ENCODE results near the gene KRT16.
"Not testable (repeated sequence)": the region's sequence is repeated elsewhere in the genome, so short reads cannot be mapped to it uniquely, and the experiment has no call there.

Gene KRT16

DNA sequence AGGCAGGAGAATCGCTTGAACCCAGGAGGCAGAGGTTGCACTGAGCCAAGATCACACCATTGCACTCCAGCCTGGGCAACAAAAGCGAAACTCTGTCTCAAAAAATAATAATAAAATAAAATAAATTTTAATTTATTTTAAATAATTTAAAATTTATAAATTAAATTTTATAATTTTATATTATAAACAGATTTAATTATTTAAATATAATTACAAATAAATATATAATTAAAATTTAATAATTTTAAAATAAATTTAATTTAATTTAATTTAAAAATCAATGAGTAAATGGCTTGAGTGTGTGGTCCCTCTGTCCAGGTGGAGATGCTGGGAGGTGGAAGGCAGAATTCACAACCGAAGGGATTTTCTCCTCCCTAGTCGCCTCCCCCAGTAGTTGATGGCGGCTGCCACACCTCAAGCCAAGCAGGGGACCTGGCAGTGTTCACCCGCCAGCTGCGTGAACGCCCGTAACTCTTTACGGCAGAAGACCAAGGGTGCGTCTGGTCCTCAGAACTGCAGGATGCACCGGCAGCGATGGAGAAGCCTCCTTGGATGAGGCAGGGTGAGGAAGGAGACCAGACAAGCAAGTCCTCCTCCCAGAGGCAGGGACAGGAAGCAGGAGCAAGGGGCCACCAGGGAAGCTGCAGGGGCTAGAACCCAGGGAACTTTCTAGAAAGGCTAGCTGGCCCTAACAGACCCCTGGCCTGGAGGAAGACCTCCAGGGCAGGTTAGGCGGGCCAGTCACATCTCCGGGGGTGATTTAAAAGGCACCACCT is 34.7 kb upstream of the KRT16 start:
- no peak for DNase-seq

DNA sequence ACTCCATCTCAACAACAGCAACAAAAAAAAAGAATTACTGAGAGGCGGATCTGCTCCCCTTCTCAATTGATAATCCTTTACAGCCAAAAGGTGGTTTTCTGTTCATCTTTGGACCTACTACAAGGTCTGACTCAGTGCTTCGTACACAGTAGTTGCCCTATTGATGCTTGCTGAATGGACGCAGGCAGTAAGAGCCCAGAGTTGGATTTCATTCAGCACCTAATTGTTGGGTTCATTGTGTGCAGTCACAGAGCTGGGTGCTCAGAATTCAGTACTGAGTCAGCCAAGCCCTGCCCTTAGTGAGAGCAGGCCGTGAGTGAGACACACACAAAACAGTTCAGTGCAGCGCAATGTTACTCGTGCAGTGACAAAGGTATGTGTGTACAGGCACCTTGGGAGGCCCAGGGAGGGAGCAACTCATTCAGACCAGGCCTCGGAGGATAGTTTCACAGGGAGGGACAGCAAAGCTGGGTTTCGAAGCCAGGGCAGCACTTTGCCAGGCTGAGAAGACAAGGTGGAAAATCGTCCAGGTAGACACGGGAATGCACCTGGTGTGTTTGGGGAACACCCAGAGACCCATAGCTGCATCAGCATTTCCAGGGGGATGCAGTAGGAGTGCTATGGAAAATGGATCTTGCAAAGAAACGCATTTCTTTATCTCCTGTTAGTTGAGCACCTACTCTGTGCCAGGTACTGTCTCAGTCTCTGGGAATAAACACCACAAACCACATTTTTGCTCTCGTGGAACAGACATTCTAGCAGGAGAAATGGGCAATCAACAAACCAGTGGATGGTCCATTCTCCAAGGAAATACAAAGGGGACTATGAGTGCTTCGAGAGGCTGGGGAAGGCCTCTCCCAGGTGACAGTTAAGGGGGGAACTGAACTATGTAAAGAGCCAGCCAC is 29.9 kb upstream of the KRT16 start:
- DNase-seq = no peak

DNA sequence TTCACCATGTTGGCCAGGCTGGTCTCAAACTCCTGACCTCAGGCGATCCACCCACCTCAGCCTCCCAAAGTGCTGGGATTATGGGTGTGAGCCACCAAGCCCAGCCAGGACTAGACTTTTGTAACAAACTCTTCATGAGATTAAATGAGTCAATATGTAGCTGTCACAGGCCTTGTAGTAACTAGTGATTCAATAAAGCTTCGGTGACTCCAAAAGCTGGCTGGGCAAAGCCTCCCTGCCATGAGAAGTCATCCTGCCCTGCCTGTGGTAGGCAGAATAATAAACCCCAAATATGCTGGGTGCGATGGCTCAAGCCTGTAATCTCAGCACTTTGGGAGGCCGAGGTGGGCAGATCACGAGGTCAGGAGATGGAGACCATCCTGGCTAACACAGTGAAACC is 28.0 kb upstream of the KRT16 start:
- not testable (repeated sequence) for DNase-seq

DNA sequence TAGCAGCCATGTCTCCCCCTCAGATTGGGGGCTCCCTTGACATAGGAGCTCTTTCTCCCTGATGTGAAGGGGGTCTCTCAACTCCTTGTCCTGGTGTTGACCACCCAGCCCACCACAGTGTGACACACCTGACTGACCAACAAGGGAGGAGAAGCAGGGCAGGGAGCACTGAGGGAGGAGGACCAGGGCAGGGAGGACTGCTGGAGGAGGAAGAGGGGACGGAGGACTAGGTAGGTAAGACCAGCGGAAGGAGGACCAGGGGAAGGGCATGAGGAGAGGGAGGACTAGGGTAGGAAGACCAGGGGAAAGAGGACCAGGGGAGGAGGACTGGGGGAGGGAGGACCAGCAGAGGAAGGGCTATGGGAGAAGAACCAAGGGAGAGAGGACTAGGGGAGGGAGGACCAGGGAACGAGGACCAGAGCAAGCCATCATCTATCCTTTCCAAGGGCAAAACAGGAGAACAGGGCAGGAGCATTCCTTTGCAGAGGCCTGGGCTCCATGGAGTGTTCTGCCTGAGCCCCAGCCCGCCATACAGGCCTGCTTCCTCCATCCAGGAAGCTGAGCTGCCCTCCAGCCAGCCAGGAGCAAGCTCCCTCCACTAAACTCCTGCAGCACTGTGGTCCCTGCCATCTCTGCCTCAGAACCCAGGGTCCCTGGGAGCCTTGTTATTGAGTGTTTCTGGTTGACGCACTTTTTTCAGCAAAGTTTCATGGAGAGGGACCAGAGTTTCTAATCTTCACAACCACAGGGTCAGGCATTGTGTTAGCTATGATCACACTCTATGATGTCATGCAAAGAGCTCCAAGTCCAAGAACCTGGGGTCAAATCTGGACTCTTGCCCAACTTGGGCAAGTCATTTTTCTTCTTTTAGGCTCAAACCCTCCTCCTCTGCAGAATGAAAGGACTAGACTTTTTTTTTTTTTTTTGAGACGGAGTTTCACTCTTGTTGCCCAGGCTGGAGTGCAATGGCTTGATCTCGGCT is 27.2 kb upstream of the KRT16 start:
- no peak for DNase-seq

DNA sequence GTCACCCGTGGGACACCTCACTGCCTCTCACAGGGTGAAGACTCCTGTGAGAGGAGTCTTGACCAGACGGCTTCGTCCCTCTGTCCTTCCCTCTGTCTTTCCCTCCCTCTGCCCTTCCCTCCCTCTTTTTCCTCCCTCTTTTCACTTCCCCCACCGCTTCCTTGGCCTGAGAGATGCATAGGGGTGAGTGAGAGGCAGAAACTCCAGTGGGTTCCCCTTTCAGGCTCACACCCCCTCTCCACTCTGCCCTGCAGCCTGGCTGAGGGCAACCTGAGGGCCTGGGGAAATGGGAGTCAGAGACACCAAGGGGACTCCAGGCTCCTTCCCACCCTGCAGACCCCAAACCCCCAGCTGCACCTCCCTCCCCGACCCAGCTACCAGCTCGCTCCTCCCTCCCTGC is 26.4 kb upstream of the KRT16 start:
- no peak for DNase-seq

DNA sequence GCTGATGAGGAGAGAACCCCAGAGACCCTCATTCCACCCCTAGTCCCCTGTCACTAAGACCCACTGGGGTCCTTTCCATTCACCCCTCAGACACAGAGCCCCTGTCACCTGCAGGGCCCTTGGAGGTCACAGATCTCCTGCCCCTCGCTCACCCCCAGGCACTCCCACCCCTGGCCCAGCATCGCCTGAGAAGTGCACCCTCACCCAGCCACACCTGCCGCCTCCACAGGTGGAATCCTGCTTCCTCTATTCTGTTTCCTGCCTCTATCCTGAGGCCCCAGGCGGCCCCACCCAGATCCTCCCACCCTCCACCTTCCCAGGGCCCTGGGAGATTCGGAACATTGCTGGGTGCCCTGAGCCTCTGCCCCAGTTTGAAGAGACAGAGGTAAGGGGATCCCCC is 25.6 kb upstream of the KRT16 start:
- no peak for DNase-seq

DNA sequence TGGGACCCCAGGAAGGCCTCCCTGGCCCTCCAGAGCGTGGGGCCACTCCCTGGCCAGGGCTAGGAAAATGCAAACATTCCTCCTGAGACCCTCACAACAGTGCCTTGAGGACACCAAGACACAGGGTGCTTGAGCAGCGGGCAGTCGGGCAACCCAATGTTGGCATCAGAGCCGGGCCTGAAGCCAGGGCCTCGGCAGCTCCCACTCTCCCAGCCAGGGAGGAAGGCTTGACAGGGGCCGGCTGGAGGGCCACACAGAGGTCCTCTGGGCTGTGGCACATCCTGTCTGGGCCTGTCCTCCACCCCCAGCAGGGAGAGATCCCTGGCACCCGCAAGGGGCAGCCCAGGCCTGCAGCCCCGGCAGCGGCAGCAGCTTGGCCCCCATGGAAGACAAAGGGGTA is 24.1 kb upstream of the KRT16 start:
- no peak for DNase-seq

DNA sequence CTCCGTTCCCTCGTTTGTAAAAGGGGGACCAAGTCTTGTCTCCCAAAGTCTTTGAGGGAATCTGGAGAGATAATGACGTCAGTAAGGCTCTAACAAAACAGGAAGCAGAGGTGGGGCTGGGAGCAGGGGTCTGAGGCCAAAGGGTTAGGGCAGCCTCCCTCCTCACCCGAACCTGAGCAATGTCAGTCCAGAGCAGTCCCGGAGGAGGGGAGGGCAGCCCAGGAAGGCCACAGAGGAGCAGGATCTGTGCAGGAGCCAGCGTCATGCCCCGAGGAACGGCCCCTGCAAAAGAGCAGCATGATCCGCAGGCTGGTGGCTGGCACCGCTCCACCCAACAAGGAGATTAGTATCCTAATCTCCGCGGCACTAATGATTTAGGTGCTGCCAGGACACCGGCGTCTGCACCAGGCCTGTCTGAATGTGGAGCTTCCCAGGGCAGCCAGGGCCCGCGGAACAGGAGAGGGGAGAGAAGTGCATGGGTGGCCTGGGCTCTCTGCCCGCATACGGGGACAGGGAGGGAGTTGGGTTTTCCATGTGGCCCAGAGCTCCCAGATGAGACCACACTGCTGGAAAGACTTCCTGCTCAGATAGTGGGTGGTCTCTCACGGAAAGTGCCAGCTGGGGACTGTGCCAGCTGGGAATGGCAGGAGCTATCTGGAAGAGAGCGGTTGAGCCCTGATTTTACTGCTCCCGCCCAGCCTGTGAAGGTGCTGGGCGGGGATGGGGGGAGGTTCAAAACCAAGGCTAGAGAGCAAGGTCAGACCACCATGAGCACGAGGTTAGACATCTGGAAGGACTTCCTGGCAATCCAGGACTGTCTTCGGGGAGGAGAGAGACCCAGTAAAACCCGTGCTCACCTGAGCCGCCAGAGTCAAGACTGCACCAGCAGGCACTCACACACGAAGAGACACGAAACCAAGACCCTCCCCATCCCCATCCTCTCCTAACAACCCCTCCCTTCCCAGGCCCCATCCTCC is 22.8 kb upstream of the KRT16 start:
- DNase-seq = no peak

DNA sequence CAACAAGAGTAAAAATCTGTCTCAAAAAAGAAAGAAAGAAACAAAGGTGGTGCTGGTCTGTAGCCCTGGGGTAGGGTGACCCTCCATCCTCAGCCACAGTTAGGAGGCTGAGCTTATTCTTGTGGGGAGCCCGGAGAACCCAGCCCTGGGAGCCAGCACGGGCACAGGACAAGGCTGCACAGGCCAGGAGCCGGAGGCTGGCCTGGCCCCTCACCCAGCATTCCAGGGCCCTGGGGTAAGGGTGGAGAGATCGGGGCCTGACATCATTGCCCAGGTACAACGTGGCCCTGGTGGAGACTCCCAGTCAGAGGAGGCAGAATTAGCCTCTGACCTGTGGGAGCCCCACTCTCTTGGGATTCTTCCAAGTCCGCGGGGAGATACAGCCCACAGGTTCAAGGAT is 22.1 kb upstream of the KRT16 start:
- DNase-seq = no peak

DNA sequence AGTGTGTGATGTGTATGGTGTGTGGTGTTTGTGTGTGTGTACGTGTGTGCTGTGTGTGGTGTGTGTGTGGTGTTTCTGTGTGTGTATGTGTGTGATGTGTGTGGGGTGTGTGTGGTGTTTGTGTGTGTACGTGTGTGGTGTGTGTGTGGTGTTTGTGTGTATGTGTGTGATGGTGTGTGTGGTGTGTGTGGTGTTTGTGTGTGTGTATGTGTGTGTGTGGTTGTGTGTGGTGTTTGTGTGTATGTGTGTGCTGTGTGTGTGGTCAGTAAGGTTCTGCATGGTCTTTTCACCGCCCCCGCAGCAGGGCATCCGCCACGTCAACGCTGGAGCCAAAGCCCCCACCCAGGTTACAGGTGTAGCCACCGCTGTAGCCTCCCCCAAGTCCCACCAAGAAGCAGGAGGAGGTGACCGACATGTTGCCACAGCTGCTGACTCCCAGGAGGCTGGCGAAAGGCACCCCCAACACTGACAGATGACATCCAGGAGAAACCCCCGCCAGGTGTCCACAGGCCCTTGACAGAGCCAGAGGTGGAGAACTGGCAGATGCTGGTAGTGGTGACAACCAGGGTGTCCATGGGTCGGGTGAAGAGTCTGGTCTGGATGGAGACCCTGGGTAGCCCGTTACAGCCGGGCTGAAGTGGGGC is 21.1 kb upstream of the KRT16 start:
- no peak for DNase-seq

DNA sequence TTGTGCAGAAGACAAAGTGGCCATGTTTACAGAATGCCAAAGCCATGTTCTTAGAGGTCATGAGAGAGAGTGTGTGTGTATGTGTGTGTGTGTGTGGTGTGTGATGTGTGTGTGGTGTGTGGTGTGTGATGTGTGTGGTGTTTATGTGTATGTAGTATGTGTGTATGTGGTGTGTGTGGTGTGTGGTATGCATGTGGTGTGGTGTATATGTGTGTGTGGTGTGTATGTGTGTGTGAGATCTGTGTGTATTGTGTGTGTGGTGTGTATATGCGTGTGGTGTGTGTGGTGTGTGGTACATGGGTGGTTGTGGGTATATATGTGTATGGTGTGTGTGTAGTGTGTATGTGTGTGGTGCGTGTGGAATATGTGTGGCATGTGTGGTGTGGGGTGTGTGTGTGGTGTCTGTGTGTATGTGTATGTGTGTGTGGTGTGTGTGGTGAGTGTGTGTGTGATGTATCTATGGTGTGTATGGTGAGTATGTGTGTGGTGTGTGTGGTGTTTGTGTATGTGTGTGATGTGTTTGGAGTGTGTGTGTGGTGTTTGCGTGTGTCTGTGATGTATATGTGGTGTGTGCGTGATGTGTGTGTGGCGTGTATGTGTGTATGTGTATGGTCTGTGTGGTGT is 20.0 kb upstream of the KRT16 start:
- no peak for DNase-seq

DNA sequence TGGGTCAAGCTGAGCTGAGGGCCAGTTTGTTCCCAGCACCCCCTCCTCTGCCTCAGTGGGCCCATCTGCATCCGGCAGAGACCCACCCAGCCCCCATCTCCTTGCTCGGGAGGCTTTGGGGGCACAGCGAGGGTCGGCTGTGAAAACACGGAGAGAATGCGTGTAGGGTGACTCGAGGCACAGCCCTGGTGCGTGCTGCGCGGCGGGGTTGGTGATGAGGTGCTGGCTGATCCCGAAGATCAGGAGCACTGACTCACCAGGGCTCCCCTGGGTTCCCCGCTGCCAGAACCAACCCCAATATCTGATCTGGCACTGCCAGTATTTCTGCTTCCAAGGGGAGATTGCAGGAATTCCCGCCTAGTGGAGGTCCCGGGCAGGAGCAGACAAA is 19.3 kb upstream of the KRT16 start:
- DNase-seq = no peak

DNA sequence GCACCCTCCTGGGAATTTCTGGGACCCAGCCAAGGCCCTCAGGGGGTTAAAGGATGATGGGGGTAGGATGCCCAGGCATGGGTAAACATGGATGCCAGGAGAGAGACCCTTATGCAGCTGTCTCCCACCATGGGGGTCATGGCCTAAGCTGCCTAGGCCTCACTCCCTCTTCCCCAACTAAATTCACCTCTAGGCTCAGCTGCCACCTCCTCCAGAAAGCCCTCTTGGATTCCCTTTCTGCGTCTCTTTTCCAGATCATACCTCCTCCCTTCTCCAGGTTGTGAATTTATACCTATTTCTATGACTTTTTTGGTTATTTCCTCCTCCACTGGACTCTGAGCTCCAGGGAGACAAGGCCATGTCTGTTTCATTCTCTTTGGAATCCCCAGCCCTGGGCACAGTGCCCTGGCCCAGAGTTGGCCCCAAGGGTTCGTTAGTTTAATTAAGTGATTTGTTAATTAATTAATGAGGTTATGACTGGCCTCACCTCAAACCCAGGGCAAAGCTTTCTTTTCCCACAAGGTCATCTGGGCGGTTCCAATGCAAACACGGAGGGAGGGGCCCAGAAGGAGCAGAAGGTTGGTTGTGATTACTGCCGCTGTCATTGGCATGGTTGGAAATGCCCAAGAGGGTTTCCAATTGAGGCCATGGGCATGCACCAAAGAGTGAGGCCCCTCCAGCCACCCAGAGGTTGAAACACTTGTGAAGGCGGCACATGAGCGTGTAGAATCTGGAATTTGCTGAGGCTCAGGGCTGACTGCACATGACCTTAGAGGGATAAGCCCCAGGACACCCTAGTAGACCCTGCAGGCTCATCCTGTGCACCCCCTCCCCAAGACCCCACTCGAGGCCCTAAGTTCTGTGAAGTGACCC is 18.7 kb upstream of the KRT16 start:
- no peak for DNase-seq

DNA sequence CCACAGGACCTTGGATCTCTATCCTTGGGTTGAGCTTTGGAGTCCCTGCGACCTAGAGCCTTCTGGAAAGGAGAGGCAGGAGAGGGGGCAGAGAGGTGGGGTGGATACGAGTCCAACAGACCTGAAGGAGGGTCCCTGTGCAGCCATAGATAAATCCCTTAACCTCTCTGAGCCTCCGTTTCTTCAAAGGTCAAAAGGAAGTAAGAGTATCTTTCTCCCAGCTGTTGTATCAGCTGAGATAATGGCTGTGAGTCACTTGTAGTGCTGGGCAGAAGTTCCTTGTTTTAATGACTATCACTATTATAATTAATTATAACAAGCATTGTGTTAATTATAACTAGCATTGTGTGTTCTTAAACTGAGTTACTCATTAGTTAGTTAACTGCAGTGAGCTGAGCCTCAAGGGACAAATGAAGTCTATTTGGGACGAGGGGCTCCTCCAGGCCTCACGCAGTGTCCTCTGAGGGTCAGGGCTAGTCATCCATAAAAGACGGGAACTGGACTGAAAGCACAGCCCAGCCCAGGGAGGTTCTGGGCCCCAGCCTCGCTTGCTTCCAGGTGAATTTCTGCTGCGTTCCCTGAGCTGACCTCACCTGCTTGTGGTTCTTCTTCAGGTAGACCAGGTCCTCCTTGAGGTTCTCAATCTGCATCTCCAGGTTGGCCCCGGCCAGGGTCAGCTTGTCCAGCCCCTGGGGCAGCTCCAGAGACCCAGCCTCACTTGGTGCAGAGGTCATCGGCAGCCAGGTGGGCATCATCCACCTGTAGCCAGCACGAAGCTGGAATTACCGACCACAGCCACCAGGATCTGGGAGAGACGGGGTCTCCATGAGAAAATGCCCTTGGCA is 17.5 kb upstream of the KRT16 start:
- no peak for DNase-seq

DNA sequence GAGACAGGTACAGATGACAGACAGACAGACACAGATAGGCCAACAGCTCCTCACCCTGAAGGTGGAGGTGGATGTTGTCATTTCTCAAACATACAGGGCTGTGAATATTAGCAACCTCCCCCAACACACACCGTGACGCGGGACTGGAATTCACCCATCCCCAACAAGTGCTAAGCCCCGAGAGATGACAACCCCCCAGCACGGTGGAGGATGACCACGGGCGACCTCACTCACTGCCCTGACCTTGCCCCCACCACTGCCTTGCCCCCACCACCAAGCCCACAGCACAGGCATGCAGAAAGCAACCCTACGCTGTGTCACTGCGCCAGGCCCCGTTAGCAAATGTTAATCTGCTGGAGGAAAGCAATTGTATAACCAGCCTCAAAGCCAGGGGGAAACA is 16.7 kb upstream of the KRT16 start:
- DNase-seq = no peak

DNA sequence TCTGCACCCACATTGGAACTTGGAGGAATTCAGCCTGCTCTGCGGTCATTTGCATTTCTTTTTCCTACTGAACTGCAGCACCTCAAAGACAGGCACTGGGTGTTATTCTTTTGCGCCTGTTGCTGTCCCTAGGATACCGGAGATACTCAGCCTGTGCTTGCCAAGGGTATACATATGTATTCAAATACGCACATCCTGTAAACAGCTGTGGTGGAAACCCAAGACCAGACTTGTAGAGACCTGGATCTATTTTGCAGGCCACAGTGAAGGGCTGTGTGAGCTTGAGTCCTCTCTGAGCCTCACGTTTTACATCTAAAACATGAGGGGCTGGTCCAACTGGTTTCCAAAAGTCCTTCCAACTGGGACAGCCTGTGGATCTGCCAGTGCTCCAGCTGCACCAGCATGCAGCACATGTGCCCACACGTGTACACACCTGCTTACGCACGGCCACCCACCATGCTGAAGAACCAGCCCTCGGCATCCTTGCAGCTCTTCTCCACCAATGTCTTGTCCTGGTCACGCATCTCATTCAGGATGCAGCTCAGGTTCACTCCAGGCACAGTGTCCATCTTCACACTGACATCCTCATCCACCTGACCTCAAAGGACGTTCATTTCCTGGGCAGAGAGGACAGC is 16.2 kb upstream of the KRT16 start:
- DNase-seq = not testable (repeated sequence)

DNA sequence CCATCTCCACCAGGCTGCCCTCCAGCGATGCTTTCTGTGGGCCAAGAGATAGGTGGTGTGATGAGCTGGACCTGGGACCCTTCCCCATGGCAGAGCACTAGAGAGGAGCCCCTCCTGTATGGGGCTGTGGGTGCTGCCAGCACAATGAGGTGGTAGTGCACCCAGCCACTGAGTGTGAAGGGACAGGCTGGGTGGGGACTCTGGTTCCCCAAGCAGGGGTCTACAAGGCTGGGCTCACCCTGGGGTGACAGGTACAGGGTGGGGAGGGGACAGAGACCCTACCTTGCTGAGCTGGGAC is 15.5 kb upstream of the KRT16 start:
- DNase-seq = not testable (repeated sequence)

DNA sequence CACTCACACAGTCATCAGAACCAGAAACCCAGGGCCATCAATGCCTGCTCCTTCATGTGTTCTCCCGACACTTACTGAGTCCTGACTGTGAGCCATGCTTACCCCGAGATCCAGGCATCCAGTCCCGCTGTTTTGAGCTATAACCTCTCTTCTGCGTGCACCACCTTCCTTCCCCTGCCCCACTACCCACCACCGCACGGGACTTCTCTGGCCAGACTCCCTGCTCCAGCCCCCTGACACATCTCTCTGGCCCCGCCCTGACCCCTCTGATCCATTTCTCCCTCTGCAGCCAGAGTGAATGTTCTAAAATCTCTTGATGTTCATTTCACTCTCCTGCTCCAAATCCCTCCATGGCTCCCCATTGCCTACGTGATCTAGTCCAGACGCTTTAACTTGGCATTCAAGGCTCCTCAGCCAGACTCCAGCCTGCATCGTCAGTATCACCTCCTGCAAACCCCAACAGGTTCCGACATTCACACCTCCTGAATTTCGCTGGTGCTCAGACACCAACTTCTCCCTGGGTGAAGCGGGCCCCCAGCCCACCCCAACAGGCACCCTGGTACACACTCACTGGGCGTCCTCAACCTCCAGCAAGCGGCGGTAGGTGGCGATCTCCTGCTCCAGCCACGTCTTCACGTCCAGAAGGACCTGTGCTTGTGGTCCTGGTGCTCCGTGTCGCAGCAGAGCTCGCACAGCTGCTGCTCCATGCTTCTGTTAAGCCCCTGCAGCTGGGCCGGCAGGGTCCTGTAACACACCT is 14.9 kb upstream of the KRT16 start:
- no peak for DNase-seq

Data from hematopoietic multipotent progenitor cell treated with erythropoietin and hydrocortisone succinate and interleukin-3 and kit ligand, for 8 days (in vitro differentiated cells).